Thoracic aorta (tissue), 2 donors: Measurements from ENCODE around the gene POU2F1. TPM values are rescaled to one million over a fixed set of nuclear protein-coding genes. Genes with fewer than 3 reads are reported as not detected.

Experiments
- ATAC-seq: fragments of 150-250 bp; one replicate; pipeline ENCODE4 v1.8.0; 2017; ENCODE audit warnings: low read depth; ENCODE audit not compliant: insufficient number of reproducible peaks, low FRiP score
- DNase-seq: peaks from one replicate; pipeline ENCODE4 v3.0.0-alpha.2; 2020; ENCODE audit warnings: low spot score
- H3K27ac ChIP-seq, 2 donors: fragments of 200-600 bp; sonication (generic); 1 replicate in 1 of 2; 2 replicates in 1 of 2; pipeline ENCODE4 v1.5.1; 2016; ENCODE audit warnings: mild to moderate bottlenecking in 2 of 2, moderate library complexity in 2 of 2
- H3K27me3 ChIP-seq: fragments of 200-600 bp; sonication (generic); replicated peaks from 2 replicates; pipeline ENCODE4 v1.6.0; 2016; ENCODE audit warnings: mild to moderate bottlenecking; ENCODE audit not compliant: insufficient read depth
- H3K36me3 ChIP-seq: fragments of 200-600 bp; sonication (generic); one replicate; pipeline ENCODE4 v1.5.1; 2016
- H3K4me1 ChIP-seq, 2 donors: fragments of 200-600 bp; sonication (generic); 1 replicate in 1 of 2; 2 replicates in 1 of 2; pipeline versions ENCODE4 v1.5.1 to v1.6.0; 2016; ENCODE audit warnings: low read depth in 2 of 2, mild to moderate bottlenecking in 1 of 2; ENCODE audit not compliant: control insufficient read depth in 1 of 2
- H3K4me3 ChIP-seq: fragments of 200-600 bp; sonication (generic); 2 replicates; pipeline ENCODE4 v1.5.1; 2016; ENCODE audit warnings: mild to moderate bottlenecking
- H3K9me3 ChIP-seq: fragments of 200-600 bp; sonication (generic); 2 replicates; pipeline ENCODE4 v1.5.1; 2016
- CTCF ChIP-seq: fragments of 200-600 bp; sonication (generic); IDR thresholded peaks from one replicate; pipeline ENCODE4 v1.5.1; 2019; ENCODE audit warnings: antibody characterized with exemption
- total RNA-seq, 2 donors: library from RNA; depleted of rRNA; stranded (reverse); fragments of >200 nt; gene quantifications; one replicate each; pipeline versions ENCODE4 v1.1.0 to v1.2.3, GENCODE V29; 2016

The POU2F1 gene
- total RNA-seq, 2 donors from 2014 or later, result 15.3 to 25.5 TPM

DNA sequence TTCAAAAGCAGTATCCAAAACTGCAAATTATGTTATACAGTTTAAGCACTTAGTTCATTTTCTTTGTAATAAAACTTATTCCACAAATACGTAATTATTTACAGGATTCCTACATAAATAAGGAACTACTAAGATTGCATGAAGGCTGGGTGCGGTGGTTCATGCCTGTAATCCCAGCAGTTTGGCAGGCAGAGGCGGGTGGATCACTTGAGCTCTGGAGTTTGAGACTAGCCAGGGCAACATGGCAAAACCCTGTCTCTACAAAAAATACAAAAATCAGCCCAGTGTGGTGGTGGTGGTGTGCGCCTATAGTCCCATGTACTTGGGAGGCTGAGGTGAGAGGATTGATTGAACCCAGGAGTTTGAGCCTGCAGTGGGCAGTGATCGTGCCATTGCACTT lies 69.3 kb downstream of the POU2F1 start:
- no peaks in the 10 kb centered on the region for H3K9me3 ChIP-seq
- ATAC-seq (no peak), DNase-seq (no peak)
- no peak overlapping the region for H3K4me3 ChIP-seq
- peaks cover 4 to 24% of the 10 kb centered on the region in 2 donors for H3K4me1 ChIP-seq
- H3K36me3 ChIP-seq, result no peaks in the 10 kb centered on the region
- TF ChIP-seq CTCF, result no peak
- H3K27me3 ChIP-seq, result no peaks in the 10 kb centered on the region
- no peak overlapping the region for H3K27ac ChIP-seq

DNA sequence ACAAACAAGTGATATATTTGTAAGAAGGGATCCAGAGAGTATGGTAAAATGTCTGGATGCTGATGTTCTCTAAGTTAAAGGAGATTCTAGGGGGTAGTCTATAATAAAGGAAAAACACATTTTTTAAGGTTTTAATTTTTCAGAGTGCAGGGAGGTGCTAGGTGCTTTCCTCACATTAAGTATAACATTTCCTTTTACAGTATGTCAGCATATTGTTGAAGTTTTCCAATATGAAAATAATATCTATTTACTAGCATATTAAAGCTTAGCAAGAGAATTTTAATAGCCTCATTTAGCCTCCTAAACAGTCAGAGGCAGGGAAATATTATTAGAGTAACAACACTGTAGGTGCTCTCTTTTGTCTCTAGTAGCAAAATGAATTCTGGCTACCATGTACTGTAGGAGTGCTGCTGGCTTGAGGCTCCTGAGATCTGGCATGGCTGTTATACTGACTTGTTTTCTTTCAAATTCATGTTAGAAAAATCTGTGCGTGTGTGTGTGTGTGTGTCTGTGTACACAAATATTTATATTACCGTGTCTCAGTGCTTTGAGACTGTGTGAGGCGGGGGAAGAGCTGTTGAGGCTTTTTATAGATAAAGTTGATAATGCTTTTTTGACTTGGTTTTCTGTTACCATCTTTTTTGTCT lies 71.0 kb downstream of the POU2F1 start:
- no peaks in the 10 kb centered on the region for H3K27me3 ChIP-seq
- no peak overlapping the region for H3K27ac ChIP-seq
- H3K9me3 ChIP-seq, result no peaks in the 10 kb centered on the region
- no peak for TF ChIP-seq CTCF
- no peak for ATAC-seq
- H3K36me3 ChIP-seq, result no peaks in the 10 kb centered on the region
- no peak for DNase-seq
- H3K4me1 ChIP-seq, result peaks cover 4 to 20% of the 10 kb centered on the region in 2 donors
- no peak overlapping the region for H3K4me3 ChIP-seq

- Histone ChIP-seq H3K4me3 (no peak overlapping the region), H3K36me3 (no peaks in the 10 kb centered on the region), H3K4me1 (peaks cover 4 to 20% of the 10 kb centered on the region in 2 donors), H3K27ac (no peak overlapping the region), H3K9me3 (no peaks in the 10 kb centered on the region), H3K27me3 (no peaks in the 10 kb centered on the region)
- no peak for ATAC-seq
- DNase-seq, result no peak
- no peak for TF ChIP-seq CTCF
Measured at GRCh38 chr1:167292216-167292615, 71.5 kb downstream of the POU2F1 start.

DNA sequence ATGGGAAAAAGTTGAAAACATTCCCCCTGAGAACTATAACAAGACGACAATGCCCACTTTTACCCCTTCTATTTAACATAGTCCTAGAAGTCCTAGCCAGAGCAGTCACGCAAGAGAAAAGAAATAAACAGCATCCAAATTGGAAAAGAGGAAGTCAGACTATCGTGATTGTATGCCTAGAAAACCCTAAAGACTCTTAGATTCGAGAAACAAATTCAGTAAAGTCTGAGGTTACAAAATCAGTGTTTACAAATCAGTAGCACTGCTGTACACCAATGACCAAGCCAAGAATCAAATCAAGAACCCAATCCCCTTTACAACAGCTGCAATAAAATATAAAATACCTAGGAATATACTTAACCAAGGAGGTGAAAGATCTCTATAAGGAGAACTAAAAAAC lies 72.4 kb downstream of the POU2F1 start:
- Histone ChIP-seq H3K36me3 (no peaks in the 10 kb centered on the region), H3K27me3 (no peaks in the 10 kb centered on the region), H3K4me1 (peaks cover 4 to 20% of the 10 kb centered on the region in 2 donors), H3K9me3 (no peaks in the 10 kb centered on the region), H3K27ac (no peak overlapping the region), H3K4me3 (no peak overlapping the region)
- no peak for DNase-seq
- no peak for ATAC-seq
- TF ChIP-seq CTCF, result no peak

- no peaks in the 10 kb centered on the region for H3K36me3 ChIP-seq
- ATAC-seq, result no peak
- H3K4me1 ChIP-seq, result peaks cover 4 to 13% of the 10 kb centered on the region in 2 donors
Measured at GRCh38 chr1:167294528-167294927, 73.8 kb downstream of the POU2F1 start.

More at GRCh38 chr1:167294528-167294927, 73.8 kb downstream of the POU2F1 start:
- Histone ChIP-seq H3K27ac (no peak overlapping the region), H3K27me3 (no peaks in the 10 kb centered on the region), H3K9me3 (no peaks in the 10 kb centered on the region), H3K4me3 (no peak overlapping the region)
- TF ChIP-seq CTCF, result no peak
- DNase-seq, result no peak
